Keratinocyte (primary cell): ENCODE results near the gene RNU6-9. TPM values are rescaled to one million over a fixed set of nuclear protein-coding genes. Genes with fewer than 3 reads are reported as not detected.

Source experiments
- DNase-seq: peaks from one replicate; pipeline ENCODE4 v3.0.0-alpha.2; 2011; ENCODE audit warnings: low read depth, missing footprints, low spot score
- FAIRE-seq: peaks from 2 replicates; lab custom pipeline; 2011; peaks lifted over from hg19 to GRCh38; lab: Jason Lieb, UNC
- H2AFZ ChIP-seq: 2 replicates; pipeline ENCODE4 v1.6.0; 2012; ENCODE audit warnings: low read length, control low read depth, inconsistent platforms; ENCODE audit not compliant: control insufficient read depth
- H3K27ac ChIP-seq: 2 replicates; pipeline ENCODE4 v1.5.1; 2011; ENCODE audit warnings: low read length; ENCODE audit not compliant: control insufficient read depth, insufficient read depth
- H3K27me3 ChIP-seq: 3 replicates; pipeline ENCODE4 v1.6.0; 2011; ENCODE audit warnings: low read length; ENCODE audit not compliant: control insufficient read depth, insufficient read depth; ENCODE audit errors: extremely low read depth
- H3K36me3 ChIP-seq, 2 experiments: 2 replicates in 1 of 2; 3 replicates in 1 of 2; pipeline ENCODE4 v1.5.1; 2011; ENCODE audit warnings: low read length in 2 of 2, mild to moderate bottlenecking in 1 of 2; ENCODE audit not compliant: control insufficient read depth in 2 of 2, insufficient read depth in 2 of 2; ENCODE audit errors: extremely low read depth in 1 of 2
- H3K4me1 ChIP-seq: 3 replicates; pipeline ENCODE4 v1.5.1; 2011; ENCODE audit warnings: low read length; ENCODE audit not compliant: control insufficient read depth, insufficient read depth; ENCODE audit errors: extremely low read depth
- H3K4me2 ChIP-seq: 3 replicates; pipeline ENCODE4 v1.6.0; 2011; ENCODE audit warnings: low read depth, low read length; ENCODE audit not compliant: control insufficient read depth, insufficient read depth; ENCODE audit errors: extremely low read depth
- H3K4me3 ChIP-seq, 3 experiments: fragments of 200-600 bp in 1 of 3; sonication (generic) in 1 of 3; 2 replicates in 2 of 3; 3 replicates in 1 of 3; pipeline ENCODE4 v1.5.1; 2011 to 2016; ENCODE audit warnings: low read length in 3 of 3, mild to moderate bottlenecking in 3 of 3, control low read depth in 2 of 3, inconsistent platforms in 1 of 3, low read depth in 1 of 3, mixed read lengths in 1 of 3, mixed run types in 1 of 3, moderate library complexity in 1 of 3; ENCODE audit not compliant: control insufficient read depth in 2 of 3, insufficient read depth in 2 of 3; ENCODE audit errors: extremely low read depth in 1 of 3
- H3K79me2 ChIP-seq: 2 replicates; pipeline ENCODE4 v1.6.0; 2012; ENCODE audit warnings: low read length; ENCODE audit not compliant: control insufficient read depth, insufficient read depth
- H3K9ac ChIP-seq: 3 replicates; pipeline ENCODE4 v1.6.0; 2011; ENCODE audit warnings: low read length; ENCODE audit not compliant: control insufficient read depth, insufficient read depth; ENCODE audit errors: extremely low read depth
- H3K9me1 ChIP-seq: 3 replicates; pipeline ENCODE4 v1.6.0; 2011; ENCODE audit warnings: low read length; ENCODE audit not compliant: control insufficient read depth, insufficient read depth; ENCODE audit errors: extremely low read depth
- H3K9me3 ChIP-seq: 2 replicates; pipeline ENCODE4 v1.5.1; 2012; ENCODE audit warnings: low read depth, low read length; ENCODE audit not compliant: control insufficient read depth
- H4K20me1 ChIP-seq: 3 replicates; pipeline ENCODE4 v1.6.0; 2011; ENCODE audit warnings: low read length; ENCODE audit not compliant: control insufficient read depth, insufficient read depth; ENCODE audit errors: extremely low read depth
- CTCF ChIP-seq, 3 experiments: IDR thresholded peaks in 1 of 3; conservative IDR thresholded peaks in 1 of 3; optimal IDR thresholded peaks in 1 of 3; 2 replicates in 2 of 3; 3 replicates in 1 of 3; pipeline versions ENCODE3 to v1.5.1; 2011; ENCODE audit warnings: low read length in 3 of 3, mild to moderate bottlenecking in 3 of 3, moderate library complexity in 2 of 3, control low read depth in 1 of 3, inconsistent platforms in 1 of 3; ENCODE audit not compliant: insufficient read depth in 2 of 3; ENCODE audit errors: extremely low read depth in 1 of 3
- EZH2 ChIP-seq: IDR thresholded peaks from one replicate; pipeline ENCODE4 v1.6.1; 2012; ENCODE audit warnings: inconsistent platforms, mild to moderate bottlenecking, low read length, moderate library complexity
- dilution Hi-C: fragments of 300-500 bp; cut with MboI; formaldehyde crosslinking; loops from one replicate; pipeline ENCODE4 v1.7.0; 2020; ENCODE audit warnings: low sequenced_read_pairs; ENCODE audit not compliant: extremely low pct_ligation_motif_present
- polyA plus RNA-seq, 5 experiments: library from polyadenylated mRNA; depleted of rRNA in 3 of 5; stranded (reverse) in 3 of 5; stranded (forward) in 1 of 5; unstranded in 1 of 5; fragments of >200 nt; gene quantifications; 1 replicate in 1 of 5; 2 replicates in 3 of 5; 3 replicates in 1 of 5; pipeline versions ENCODE4 v1.2.1 to v1.2.3, GENCODE V29; 2011 to 2012; ENCODE audit warnings: missing spikeins in 2 of 5, low read depth in 1 of 5, low replicate concordance in 1 of 5

The RNU6-9 gene
- polyA plus RNA-seq, 1 donor (not counting 4 experiments of a cell fraction or from before 2014, with no cell fraction given) = not detected

GRCh38 chr19:882871-883497 lies 10.3 kb upstream of the RNU6-9 start:
- FAIRE-seq (no peak), DNase-seq (no peak)
- no peak for TF ChIP-seq EZH2
- TF ChIP-seq CTCF (optimal IDR thresholded peaks at IDR 0.05 in 1 of 3, IDR thresholded peaks at IDR 0.05 in 1 of 3, conservative IDR thresholded peaks at IDR 0.05 in 1 of 3; ENCODE audit: extremely low read depth in 1 of 3, insufficient read depth in 2 of 3, low read length in 3 of 3) = no peak
- H3K27ac ChIP-seq = no peak overlapping the region
- no peaks in the 10 kb centered on the region for H3K9me3 ChIP-seq
- no peaks in the 10 kb centered on the region for H3K9me1 ChIP-seq
- peaks cover 10 to 13% of the 10 kb centered on the region in 2 experiments for H3K36me3 ChIP-seq
- peaks cover 2% of the 10 kb centered on the region for H4K20me1 ChIP-seq
- H3K4me3 ChIP-seq = no peak overlapping the region
- no peaks in the 10 kb centered on the region for H3K27me3 ChIP-seq
- H3K79me2 ChIP-seq = no peaks in the 10 kb centered on the region
- H3K4me2 ChIP-seq = no peak overlapping the region
- peaks cover 6% of the 10 kb centered on the region for H3K4me1 ChIP-seq
- dilution Hi-C loops = no loop called here
- no peak overlapping the region for H2AFZ ChIP-seq
- H3K9ac ChIP-seq = no peak overlapping the region

- no peak overlapping the region for H3K4me2 ChIP-seq
These were observed 9.5 kb upstream of the RNU6-9 start for GRCh38 chr19:883661-884211.

More at GRCh38 chr19:883661-884211, 9.5 kb upstream of the RNU6-9 start:
- Histone ChIP-seq H3K36me3 (peaks cover 11 to 13% of the 10 kb centered on the region in 2 experiments), H3K4me1 (peaks cover 6% of the 10 kb centered on the region), H4K20me1 (peaks cover 2% of the 10 kb centered on the region), H3K27me3 (no peaks in the 10 kb centered on the region), H3K4me3 (no peak overlapping the region), H3K27ac (no peak overlapping the region), H3K9me1 (no peaks in the 10 kb centered on the region), H3K9ac (no peak overlapping the region), H2AFZ (no peak overlapping the region), H3K79me2 (no peaks in the 10 kb centered on the region), H3K9me3 (no peaks in the 10 kb centered on the region)
- DNase-seq = peak; percentile 63
- peak; percentile 49 for FAIRE-seq
- TF ChIP-seq EZH2 (no peak), CTCF (optimal IDR thresholded peaks at IDR 0.05 in 1 of 3, IDR thresholded peaks at IDR 0.05 in 1 of 3, conservative IDR thresholded peaks at IDR 0.05 in 1 of 3; ENCODE audit: extremely low read depth in 1 of 3, insufficient read depth in 2 of 3, low read length in 3 of 3) (peak; percentile 49 to 82 (median 80))
- dilution Hi-C loops = no loop called here
